MM.1S (cell line): ENCODE results near the gene PIP5K1C.

ENCODE experiments used
- DNase-seq: peaks from one replicate; pipeline ENCODE4 v3.0.0-alpha.2; 2015
- H2AFZ ChIP-seq: fragments of 300-600 bp; sonication (generic); 2 replicates; pipeline ENCODE4 v1.6.0; 2016; ENCODE audit warnings: antibody characterized with exemption, low read length
- H3F3A ChIP-seq: fragments of 300-600 bp; sonication (generic); 2 replicates; pipeline ENCODE4 v1.6.1; 2016; ENCODE audit warnings: mild to moderate bottlenecking, antibody characterized with exemption, low read length, moderate library complexity, mixed read lengths; ENCODE audit not compliant: insufficient read depth
- H3K27ac ChIP-seq: fragments of 300-600 bp; sonication (generic); 2 replicates; pipeline ENCODE4 v1.5.1; 2016; ENCODE audit warnings: mild to moderate bottlenecking, low read length
- H3K27me3 ChIP-seq: fragments of 300-600 bp; sonication (generic); replicated peaks from 2 replicates; pipeline ENCODE4 v1.6.0; 2016; ENCODE audit warnings: low read length; ENCODE audit not compliant: insufficient read depth
- H3K36me3 ChIP-seq: fragments of 300-600 bp; sonication (generic); replicated peaks from 2 replicates; pipeline ENCODE4 v1.6.1; 2016; ENCODE audit warnings: mild to moderate bottlenecking, low read length, mixed read lengths; ENCODE audit not compliant: insufficient read depth
- H3K4me1 ChIP-seq: fragments of 300-600 bp; sonication (generic); 2 replicates; pipeline ENCODE4 v1.6.1; 2016; ENCODE audit warnings: low read length, mixed read lengths
- H3K4me2 ChIP-seq: fragments of 300-600 bp; sonication (generic); 2 replicates; pipeline ENCODE4 v1.6.0; 2016; ENCODE audit warnings: low read depth, low read length
- H3K4me3 ChIP-seq: fragments of 300-600 bp; sonication (generic); 2 replicates; pipeline ENCODE4 v1.5.1; 2016; ENCODE audit warnings: low read length, mixed read lengths
- H3K79me2 ChIP-seq: fragments of 300-600 bp; sonication (generic); 2 replicates; pipeline ENCODE4 v1.6.1; 2016; ENCODE audit warnings: mixed run types, low read length, mixed read lengths
- H3K9ac ChIP-seq: fragments of 300-600 bp; sonication (generic); 2 replicates; pipeline ENCODE4 v1.6.1; 2016; ENCODE audit warnings: low read length, mixed read lengths
- H3K9me2 ChIP-seq: fragments of 300-600 bp; sonication (generic); replicated peaks from 2 replicates; pipeline ENCODE4 v1.6.1; 2016; ENCODE audit warnings: mild to moderate bottlenecking, low read length, mixed read lengths; ENCODE audit not compliant: insufficient read depth
- H3K9me3 ChIP-seq: fragments of 300-600 bp; sonication (generic); replicated peaks from 2 replicates; pipeline ENCODE4 v1.6.1; 2016; ENCODE audit warnings: mild to moderate bottlenecking, low read length, mixed read lengths; ENCODE audit not compliant: insufficient read depth
- H4K20me1 ChIP-seq: fragments of 300-600 bp; sonication (generic); 2 replicates; pipeline ENCODE4 v1.6.1; 2016; ENCODE audit warnings: mild to moderate bottlenecking, low read length, moderate library complexity, mixed read lengths; ENCODE audit not compliant: insufficient read depth
- CTCF ChIP-seq: fragments of 300-600 bp; sonication (generic); IDR thresholded peaks from 2 replicates; pipeline ENCODE4 v1.5.1; 2016; ENCODE audit warnings: antibody characterized with exemption, low read length, mixed read lengths
- EZH2 ChIP-seq: fragments of 300-600 bp; sonication (generic); optimal IDR thresholded peaks from 2 replicates; pipeline ENCODE3; 2017; ENCODE audit warnings: low read depth, mild to moderate bottlenecking, antibody characterized with exemption, low read length, mixed read lengths
- EZH2phosphoT487 ChIP-seq: fragments of 300-600 bp; sonication (generic); IDR thresholded peaks from 2 replicates; pipeline ENCODE4 v1.6.1; 2018; ENCODE audit warnings: antibody characterized with exemption, low read length

Gene PIP5K1C

GRCh38 chr19:3669947-3670795 lies 30.1 kb downstream of the PIP5K1C start:
- Histone ChIP-seq H4K20me1 (no peaks in the 10 kb centered on the region; the same call in 1 of the 2 replicates), H3K9me2 (no peaks in the 10 kb centered on the region), H3K4me1 (no peaks in the 10 kb centered on the region), H3K4me2 (no peak overlapping the region), H3F3A (no peaks in the 10 kb centered on the region), H3K27ac (no peak overlapping the region), H3K36me3 (no peaks in the 10 kb centered on the region), H3K79me2 (peaks cover 15% of the 10 kb centered on the region), H3K9me3 (no peaks in the 10 kb centered on the region), H3K9ac (no peak overlapping the region), H3K4me3 (no peak overlapping the region), H3K27me3 (no peaks in the 10 kb centered on the region), H2AFZ (no peak overlapping the region)
- TF ChIP-seq EZH2 (no peak), CTCF (no peak), EZH2phosphoT487 (no peak)
- no peak for DNase-seq

- no peak overlapping the region for H2AFZ ChIP-seq
- H3F3A ChIP-seq = no peaks in the 10 kb centered on the region
- TF ChIP-seq CTCF (no peak), EZH2 (no peak), EZH2phosphoT487 (no peak)
- no peak overlapping the region for H3K4me3 ChIP-seq
- no peaks in the 10 kb centered on the region for H3K9me3 ChIP-seq
- H3K4me2 ChIP-seq = no peak overlapping the region
- H3K9ac ChIP-seq = no peak overlapping the region
- H3K27me3 ChIP-seq = no peaks in the 10 kb centered on the region
- no peaks in the 10 kb centered on the region for H3K4me1 ChIP-seq
- no peaks in the 10 kb centered on the region; the same call in 1 of the 2 replicates for H4K20me1 ChIP-seq
- peaks cover 15% of the 10 kb centered on the region for H3K79me2 ChIP-seq
- no peak overlapping the region for H3K27ac ChIP-seq
- no peaks in the 10 kb centered on the region for H3K36me3 ChIP-seq
- H3K9me2 ChIP-seq = no peaks in the 10 kb centered on the region
- no peak for DNase-seq
Measured at GRCh38 chr19:3669082-3669946, 31.0 kb downstream of the PIP5K1C start.

GRCh38 chr19:3668331-3669081 lies 31.8 kb downstream of the PIP5K1C start:
- Histone ChIP-seq H3K4me1 (no peaks in the 10 kb centered on the region), H4K20me1 (no peaks in the 10 kb centered on the region; the same call in 1 of the 2 replicates), H3K27me3 (no peaks in the 10 kb centered on the region), H3F3A (no peaks in the 10 kb centered on the region), H3K4me2 (no peak overlapping the region), H3K9me2 (no peaks in the 10 kb centered on the region), H2AFZ (no peak overlapping the region), H3K4me3 (no peak overlapping the region), H3K79me2 (peaks cover 10% of the 10 kb centered on the region), H3K27ac (no peak overlapping the region), H3K9ac (no peak overlapping the region), H3K9me3 (no peaks in the 10 kb centered on the region), H3K36me3 (no peaks in the 10 kb centered on the region)
- DNase-seq = no peak
- TF ChIP-seq EZH2 (no peak), CTCF (no peak), EZH2phosphoT487 (no peak)
